HFFc6 (cell line): Measurements from ENCODE around the gene NPEPL1. TPM values are rescaled to one million over a fixed set of nuclear protein-coding genes. Genes with fewer than 3 reads are reported as not detected.
"Not testable (repeated sequence)": the region's sequence is repeated elsewhere in the genome, so short reads cannot be mapped to it uniquely, and the experiment has no call there.

ENCODE experiments used
- DNase-seq: peaks from one replicate; pipeline ENCODE4 v3.0.0-alpha.2; 2018
- H3K27ac Mint-ChIP-seq: 2 replicates; pipeline ENCODE4 v1.8.0; 2020; ENCODE audit warnings: mild to moderate bottlenecking, mixed read lengths
- H3K27me3 Mint-ChIP-seq: 2 replicates; pipeline ENCODE4 v1.8.0; 2021; ENCODE audit warnings: mild to moderate bottlenecking, moderate library complexity, mixed read lengths; ENCODE audit not compliant: insufficient read depth
- H3K36me3 Mint-ChIP-seq: 2 replicates; pipeline ENCODE4 v1.8.0; 2021; ENCODE audit warnings: low read depth, mixed read lengths
- H3K4me1 Mint-ChIP-seq: 2 replicates; pipeline ENCODE4 v1.8.0; 2020; ENCODE audit warnings: low read depth, mixed read lengths
- H3K4me3 Mint-ChIP-seq: 2 replicates; pipeline ENCODE4 v1.8.0; 2020; ENCODE audit warnings: mild to moderate bottlenecking, moderate library complexity, mixed read lengths
- H3K9me3 Mint-ChIP-seq: 2 replicates; pipeline ENCODE4 v1.8.0; 2020; ENCODE audit warnings: mild to moderate bottlenecking, mixed read lengths
- total RNA-seq, 6 experiments: library from RNA; stranded (reverse); fragmentation: NEBNext Ultra II Directional; extraction: Animal tissue kit (Norgen Biotek cat#: 25700); gene quantifications; 2 replicates in 1 of 6; 3 replicates in 5 of 6; pipeline ENCODE4 v1.2.3, GENCODE V29; 2021
- TF ChIP-seq, protein P1 (sequence below): fragments of 200-600 bp; sonication (generic); IDR thresholded peaks from 2 replicates; pipeline ENCODE4 v1.5.0; 2021; ENCODE audit warnings: antibody characterized with exemption, mild to moderate bottlenecking

NPEPL1 gene
- total RNA-seq, 6 experiments from 2014 or later = 12.0 to 17.8 (median 12.6) TPM

DNA sequence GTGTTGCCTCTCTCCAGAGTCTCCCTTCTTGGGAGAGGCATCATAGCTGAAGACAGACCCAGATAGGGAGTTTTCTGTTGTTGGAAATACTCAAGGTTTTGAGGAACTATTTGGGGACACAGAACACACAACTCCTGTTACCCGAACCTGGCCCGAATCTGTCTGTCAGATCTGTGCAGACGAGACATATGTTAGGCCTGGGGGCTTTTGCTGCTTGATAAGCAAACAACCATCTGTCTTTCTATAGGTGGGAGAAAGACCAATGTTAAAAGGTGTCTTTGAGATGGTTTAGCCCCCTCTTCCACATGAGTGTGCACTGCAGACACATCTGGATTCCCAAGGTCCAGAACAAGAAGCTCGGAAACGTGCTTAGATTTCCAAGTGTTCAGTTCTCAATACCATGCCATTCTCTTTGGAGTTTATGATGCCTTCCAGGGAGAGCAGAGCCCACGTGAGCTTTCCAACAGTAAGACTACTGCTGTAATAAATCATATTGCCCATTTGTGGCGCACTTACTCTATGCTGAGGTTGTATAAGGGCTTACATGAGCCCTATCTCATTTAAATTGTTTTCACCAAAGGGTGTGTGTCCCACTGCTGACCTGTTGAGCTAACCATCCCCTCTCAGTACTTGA, 45.3 kb upstream of the NPEPL1 start:
- Mint-ChIP-seq H3K4me1 (peaks cover 42% of the 10 kb centered on the region), H3K27me3 (peaks cover 5% of the 10 kb centered on the region), H3K4me3 (no peak overlapping the region), H3K27ac (no peak overlapping the region), H3K36me3 (peaks cover 13% of the 10 kb centered on the region), H3K9me3 (no peaks in the 10 kb centered on the region)
- TF ChIP-seq, protein P1, sequence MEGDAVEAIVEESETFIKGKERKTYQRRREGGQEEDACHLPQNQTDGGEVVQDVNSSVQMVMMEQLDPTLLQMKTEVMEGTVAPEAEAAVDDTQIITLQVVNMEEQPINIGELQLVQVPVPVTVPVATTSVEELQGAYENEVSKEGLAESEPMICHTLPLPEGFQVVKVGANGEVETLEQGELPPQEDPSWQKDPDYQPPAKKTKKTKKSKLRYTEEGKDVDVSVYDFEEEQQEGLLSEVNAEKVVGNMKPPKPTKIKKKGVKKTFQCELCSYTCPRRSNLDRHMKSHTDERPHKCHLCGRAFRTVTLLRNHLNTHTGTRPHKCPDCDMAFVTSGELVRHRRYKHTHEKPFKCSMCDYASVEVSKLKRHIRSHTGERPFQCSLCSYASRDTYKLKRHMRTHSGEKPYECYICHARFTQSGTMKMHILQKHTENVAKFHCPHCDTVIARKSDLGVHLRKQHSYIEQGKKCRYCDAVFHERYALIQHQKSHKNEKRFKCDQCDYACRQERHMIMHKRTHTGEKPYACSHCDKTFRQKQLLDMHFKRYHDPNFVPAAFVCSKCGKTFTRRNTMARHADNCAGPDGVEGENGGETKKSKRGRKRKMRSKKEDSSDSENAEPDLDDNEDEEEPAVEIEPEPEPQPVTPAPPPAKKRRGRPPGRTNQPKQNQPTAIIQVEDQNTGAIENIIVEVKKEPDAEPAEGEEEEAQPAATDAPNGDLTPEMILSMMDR = no peak
- no peak for DNase-seq

DNA sequence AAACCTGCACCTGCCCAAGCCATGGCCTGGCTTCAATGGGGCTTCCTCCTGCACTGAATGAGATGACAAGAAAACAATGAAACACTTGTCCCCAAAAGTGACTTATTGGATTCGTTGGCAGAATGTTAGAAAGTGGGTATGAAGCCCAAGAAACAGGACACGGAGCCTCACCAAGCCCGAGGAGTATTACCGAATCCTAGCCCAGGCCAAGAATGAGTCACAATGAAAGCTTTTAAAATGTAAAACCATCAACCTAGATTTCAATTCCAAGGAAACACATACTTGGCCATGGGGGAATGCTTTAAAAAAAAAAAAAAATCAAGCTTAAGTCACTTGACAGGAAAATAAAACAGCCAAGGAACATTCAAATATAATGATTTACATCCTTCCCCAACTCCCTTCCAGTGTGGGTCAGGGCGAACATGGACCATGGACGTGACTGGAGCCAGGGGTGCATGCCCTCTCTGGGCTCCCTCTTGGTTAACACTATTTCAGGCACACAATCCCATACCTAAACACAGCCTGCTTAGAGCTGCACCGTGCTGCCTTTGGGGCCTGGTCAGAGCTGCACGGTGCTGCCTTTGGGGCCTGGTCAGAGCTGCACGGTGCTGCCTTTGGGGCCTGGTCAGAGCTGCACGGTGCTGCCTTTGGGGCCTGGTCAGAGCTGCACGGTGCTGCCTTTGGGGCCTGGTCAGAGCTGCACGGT, 44.7 kb upstream of the NPEPL1 start:
- H3K27ac Mint-ChIP-seq = no peak overlapping the region
- no peak overlapping the region for H3K4me3 Mint-ChIP-seq
- H3K27me3 Mint-ChIP-seq = peaks cover 2% of the 10 kb centered on the region
- DNase-seq = peak; percentile 70
- H3K9me3 Mint-ChIP-seq = no peaks in the 10 kb centered on the region
- TF ChIP-seq, protein P1 = no peak
- H3K4me1 Mint-ChIP-seq = peaks cover 40% of the 10 kb centered on the region
- peaks cover 20% of the 10 kb centered on the region for H3K36me3 Mint-ChIP-seq

DNA sequence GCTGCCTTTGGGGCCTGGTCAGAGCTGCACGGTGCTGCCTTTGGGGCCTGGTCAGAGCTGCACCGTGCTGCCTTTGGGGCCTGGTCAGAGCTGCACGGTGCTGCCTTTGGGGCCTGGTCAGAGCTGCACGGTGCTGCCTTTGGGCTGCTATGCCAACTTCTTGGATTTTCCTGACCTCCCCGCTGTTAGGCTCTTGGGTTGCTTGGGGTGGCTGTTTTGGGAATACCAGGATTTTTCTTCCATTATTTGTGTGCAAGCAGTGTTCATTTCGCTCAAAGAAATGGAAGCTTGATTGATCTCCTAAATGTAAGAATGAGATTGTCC, 44.1 kb upstream of the NPEPL1 start:
- Mint-ChIP-seq H3K36me3 (peaks cover 24% of the 10 kb centered on the region), H3K27ac (peak overlapping the region; percentile 60; the same call in 1 of the 2 replicates), H3K4me1 (peaks cover 46% of the 10 kb centered on the region)
- DNase-seq, H3K4me3 Mint-ChIP-seq, H3K9me3 Mint-ChIP-seq, H3K27me3 Mint-ChIP-seq: not testable (repeated sequence)

DNA sequence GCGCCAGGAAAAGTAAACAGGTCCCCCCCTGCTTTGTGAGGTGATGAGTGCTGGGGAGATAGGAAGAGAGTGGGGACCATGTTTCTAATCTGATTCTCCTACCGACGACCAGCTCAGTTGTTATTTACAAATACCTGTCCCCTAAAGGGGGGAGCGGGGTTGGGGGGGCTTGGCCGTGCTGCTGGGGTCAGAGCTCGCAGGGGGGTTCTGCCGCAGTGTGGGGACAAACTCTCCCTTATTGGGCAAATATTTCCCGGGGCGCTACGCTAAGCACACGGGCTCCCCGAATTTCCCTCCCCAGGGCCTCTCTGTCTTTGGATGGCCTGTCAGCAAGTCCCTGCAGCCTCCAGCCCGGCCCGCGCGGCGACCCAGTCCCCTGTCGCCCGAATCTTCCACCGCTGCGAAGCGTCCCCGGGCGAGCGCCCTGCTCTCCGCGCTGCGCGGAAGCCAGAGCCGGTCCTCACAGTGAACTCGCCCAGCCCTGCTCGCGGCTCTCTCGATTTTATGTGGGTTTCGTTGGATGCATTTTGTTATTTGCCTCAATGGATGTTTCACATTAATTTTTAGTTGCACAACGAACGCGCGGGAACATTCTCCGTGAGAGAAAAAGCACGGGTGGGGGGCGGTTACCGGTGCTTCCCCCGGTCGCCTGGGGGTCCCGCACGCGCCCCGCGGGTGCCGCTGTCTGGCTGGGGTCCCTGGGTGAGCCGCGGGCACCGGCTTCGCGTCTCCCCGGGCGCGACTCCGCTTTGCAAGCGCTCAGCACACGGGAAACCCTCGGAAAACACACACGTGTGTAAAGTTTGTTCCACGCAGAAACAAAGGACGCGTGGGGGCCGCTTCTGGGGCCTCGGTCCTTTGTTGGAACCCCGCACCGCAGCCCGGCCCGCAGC, 43.1 kb upstream of the NPEPL1 start:
- Mint-ChIP-seq H3K27me3 (no peaks in the 10 kb centered on the region; the same call in 1 of the 2 replicates), H3K4me1 (peaks cover 49% of the 10 kb centered on the region), H3K9me3 (no peaks in the 10 kb centered on the region), H3K27ac (peak overlapping the region; percentile 60), H3K4me3 (0 out of 2 replicates have a peak overlapping the region, but pooled peaks have one; percentile 17), H3K36me3 (peaks cover 24% of the 10 kb centered on the region)
- no peak for DNase-seq
- TF ChIP-seq, protein P1 = no peak

DNA sequence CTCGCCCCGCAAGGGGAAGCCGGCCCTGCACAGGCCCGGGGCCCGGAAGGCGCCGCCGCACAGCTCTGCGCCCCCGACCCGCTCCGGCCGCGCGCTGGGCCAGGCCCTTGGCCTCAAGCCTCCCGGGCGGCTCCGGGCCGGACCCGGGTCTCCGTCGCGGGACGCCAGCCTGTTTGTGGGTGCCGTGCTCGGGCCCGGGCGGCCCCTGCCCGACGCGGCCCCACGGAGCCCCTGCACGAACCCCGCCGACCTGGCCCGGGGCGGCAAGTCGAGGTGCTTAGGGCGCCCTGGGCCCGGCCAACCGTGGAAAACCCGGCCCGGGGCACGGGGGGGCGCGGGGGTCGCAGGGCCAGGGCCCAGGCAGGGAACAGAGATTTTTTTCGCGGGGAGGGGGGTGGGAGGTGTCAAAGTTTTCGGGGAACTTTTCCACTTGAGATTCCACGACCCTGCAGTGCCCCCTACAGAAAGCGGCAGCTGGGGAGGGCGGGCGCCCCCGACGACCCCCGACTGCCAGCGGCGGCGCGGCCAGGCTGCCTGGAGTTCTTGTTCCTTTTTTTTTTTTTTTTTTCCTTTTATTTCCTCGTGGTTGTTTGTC, 42.3 kb upstream of the NPEPL1 start:
- no peak for DNase-seq
- Mint-ChIP-seq H3K4me1 (peaks cover 50% of the 10 kb centered on the region), H3K9me3 (no peaks in the 10 kb centered on the region), H3K4me3 (peak overlapping the region; percentile 99), H3K27ac (peak overlapping the region; percentile 98), H3K36me3 (peaks cover 24% of the 10 kb centered on the region), H3K27me3 (no peaks in the 10 kb centered on the region; the same call in 1 of the 2 replicates)
- TF ChIP-seq, protein P1 = no peak
